H1 (cell line): ENCODE data around the gene LDLRAD3. TPM values are rescaled to one million over a fixed set of nuclear protein-coding genes. Genes with fewer than 3 reads are reported as not detected.

Experiments used
- CTCF ChIA-PET: fragments of 300-600 bp; sonication (Branson Sonifier 250); formaldehyde crosslinking; loops from one replicate; lab custom pipeline; 2021; ENCODE audit not compliant: partially characterized antibody; lab: Charles Lee
- POLR2A ChIA-PET: fragments of 300-600 bp; sonication (Branson Sonifier 250); formaldehyde crosslinking; loops from one replicate; lab custom pipeline; 2021; ENCODE audit warnings: inconsistent platforms; ENCODE audit not compliant: partially characterized antibody; lab: Charles Lee
- DNase-seq, 2 experiments: peaks; one replicate each; pipeline versions ENCODE4 v3.0.0 to v3.0.0-alpha.2; 2010 to 2022; ENCODE audit warnings: low spot score in 2 of 2, low read depth in 1 of 2, mixed read lengths in 1 of 2
- FAIRE-seq: peaks from 2 replicates; lab custom pipeline; 2011; peaks lifted over from hg19 to GRCh38; lab: Jason Lieb, UNC
- H2AFZ ChIP-seq: 2 replicates; pipeline ENCODE4 v1.8.1; 2012; ENCODE audit warnings: low read length, inconsistent platforms
- H2AK5ac ChIP-seq: 2 replicates; pipeline ENCODE4 v1.6.1; 2013; ENCODE audit warnings: low read depth, low read length
- H2BK120ac ChIP-seq: replicated peaks from 2 replicates; pipeline ENCODE3; 2013; ENCODE audit warnings: low read depth, low read length, inconsistent platforms
- H2BK12ac ChIP-seq: 2 replicates; pipeline ENCODE4 v1.6.1; 2013; ENCODE audit warnings: low read depth, low read length
- H2BK15ac ChIP-seq: 2 replicates; pipeline ENCODE4 v1.6.1; 2013; ENCODE audit warnings: low read length
- H2BK20ac ChIP-seq: 2 replicates; pipeline ENCODE4 v1.6.1; 2013; ENCODE audit warnings: low read length
- H2BK5ac ChIP-seq: 2 replicates; pipeline ENCODE4 v1.6.1; 2013; ENCODE audit warnings: low read depth, low read length
- H3K14ac ChIP-seq: 2 replicates; pipeline ENCODE4 v1.6.1; 2013; ENCODE audit warnings: inconsistent platforms; ENCODE audit not compliant: insufficient read length
- H3K18ac ChIP-seq: 2 replicates; pipeline ENCODE4 v1.6.1; 2013; ENCODE audit warnings: low read length; ENCODE audit errors: extremely low read depth
- H3K23ac ChIP-seq: 2 replicates; pipeline ENCODE4 v1.6.1; 2013; ENCODE audit warnings: inconsistent platforms; ENCODE audit not compliant: insufficient read length
- H3K23me2 ChIP-seq: 2 replicates; pipeline ENCODE4 v1.6.1; 2013; ENCODE audit warnings: low read depth, low read length
- H3K27ac ChIP-seq: 2 replicates; pipeline ENCODE4 v1.6.1; 2011; ENCODE audit warnings: low read depth, low read length, inconsistent platforms
- H3K27me3 ChIP-seq, 4 experiments: replicated peaks in 1 of 4; 1 replicate in 1 of 4; 2 replicates in 3 of 4; pipeline versions ENCODE4 v1.6.1 to v1.8.1; 2011 to 2013; ENCODE audit warnings: low read length in 3 of 4, mild to moderate bottlenecking in 3 of 4, inconsistent platforms in 2 of 4, mixed read lengths in 2 of 4, moderate library complexity in 1 of 4; ENCODE audit not compliant: control insufficient read depth in 3 of 4, insufficient read depth in 3 of 4; ENCODE audit errors: extremely low read depth in 1 of 4
- H3K36me3 ChIP-seq, 4 experiments: 2 replicates each; pipeline versions ENCODE4 v1.6.1 to v1.8.1; 2011 to 2013; ENCODE audit warnings: mild to moderate bottlenecking in 4 of 4, low read length in 3 of 4, moderate library complexity in 2 of 4, control low read depth in 1 of 4, inconsistent platforms in 1 of 4; ENCODE audit not compliant: insufficient read depth in 4 of 4, control insufficient read depth in 2 of 4
- H3K4ac ChIP-seq: replicated peaks from 2 replicates; pipeline ENCODE3; 2013; ENCODE audit warnings: low read length, low read depth, mixed read lengths, inconsistent platforms; ENCODE audit not compliant: insufficient read length
- H3K4me1 ChIP-seq, 4 experiments: replicated peaks in 1 of 4; 1 replicate in 1 of 4; 2 replicates in 3 of 4; pipeline versions ENCODE4 v1.6.1 to v1.8.1; 2011 to 2013; ENCODE audit warnings: low read length in 3 of 4, inconsistent platforms in 2 of 4, mixed read lengths in 1 of 4; ENCODE audit not compliant: insufficient read depth in 4 of 4, control insufficient read depth in 3 of 4
- H3K4me2 ChIP-seq, 2 experiments: 2 replicates each; pipeline versions ENCODE4 v1.6.1 to v1.8.1; 2011 to 2013; ENCODE audit warnings: low read depth in 2 of 2, low read length in 2 of 2, control low read depth in 1 of 2, inconsistent platforms in 1 of 2, mild to moderate bottlenecking in 1 of 2; ENCODE audit not compliant: insufficient read depth in 1 of 2
- H3K4me3 ChIP-seq, 4 experiments: fragments of 200-600, 300-600 bp in 1 of 4; sonication (generic), shearing (Covaris generic), sonication (Bioruptor Twin) in 1 of 4; 2 replicates each; pipeline versions ENCODE4 v1.5.1 to v1.8.1; 2011 to 2016; ENCODE audit warnings: low read length in 4 of 4, low read depth in 3 of 4, control low read depth in 2 of 4, inconsistent platforms in 2 of 4, mild to moderate bottlenecking in 2 of 4, mixed read lengths in 1 of 4, moderate library complexity in 1 of 4; ENCODE audit not compliant: insufficient read depth in 2 of 4; ENCODE audit errors: extremely low read depth in 1 of 4
- H3K56ac ChIP-seq: replicated peaks from 2 replicates; pipeline ENCODE3; 2013; ENCODE audit warnings: low read depth, mild to moderate bottlenecking, mixed read lengths, low read length, inconsistent platforms; ENCODE audit not compliant: insufficient read length
- H3K79me1 ChIP-seq: 2 replicates; pipeline ENCODE4 v1.6.1; 2013; ENCODE audit warnings: low read depth, low read length, control low read depth
- H3K79me2 ChIP-seq, 2 experiments: 2 replicates each; pipeline versions ENCODE4 v1.6.1 to v1.8.1; 2012 to 2013; ENCODE audit warnings: low read length in 2 of 2, mild to moderate bottlenecking in 2 of 2, inconsistent platforms in 1 of 2; ENCODE audit not compliant: insufficient read depth in 2 of 2, control insufficient read depth in 1 of 2
- H3K9ac ChIP-seq, 4 experiments: replicated peaks in 1 of 4; 1 replicate in 1 of 4; 2 replicates in 3 of 4; pipeline versions ENCODE4 v1.6.1 to v1.8.1; 2011 to 2013; ENCODE audit warnings: low read depth in 3 of 4, low read length in 3 of 4, control low read depth in 2 of 4, mild to moderate bottlenecking in 2 of 4, moderate library complexity in 2 of 4, inconsistent platforms in 1 of 4; ENCODE audit errors: extremely low read depth in 1 of 4
- H3K9me3 ChIP-seq, 2 experiments: 2 replicates each; pipeline versions ENCODE4 v1.6.1 to v1.8.1; 2012 to 2013; ENCODE audit warnings: mild to moderate bottlenecking in 2 of 2, moderate library complexity in 2 of 2, control low read depth in 1 of 2, inconsistent platforms in 1 of 2, low read depth in 1 of 2, low read length in 1 of 2, mixed read lengths in 1 of 2; ENCODE audit not compliant: insufficient read depth in 2 of 2
- H4K20me1 ChIP-seq, 2 experiments: replicated peaks in 1 of 2; 2 replicates each; pipeline versions ENCODE3 to v1.8.1; 2011 to 2013; ENCODE audit warnings: inconsistent platforms in 2 of 2, low read length in 2 of 2, mild to moderate bottlenecking in 1 of 2; ENCODE audit not compliant: insufficient read depth in 2 of 2, control insufficient read depth in 1 of 2
- H4K5ac ChIP-seq: 2 replicates; pipeline ENCODE4 v1.6.1; 2013; ENCODE audit warnings: low read length, low read depth, mixed read lengths, inconsistent platforms; ENCODE audit not compliant: insufficient read length
- H4K8ac ChIP-seq: 2 replicates; pipeline ENCODE4 v1.8.0; 2013; ENCODE audit warnings: mild to moderate bottlenecking, moderate library complexity, low read length, inconsistent platforms; ENCODE audit not compliant: insufficient read depth; ENCODE audit errors: extremely low read depth
- H4K91ac ChIP-seq: replicated peaks from 2 replicates; pipeline ENCODE3; 2013; ENCODE audit warnings: low read length, mixed read lengths, inconsistent platforms; ENCODE audit not compliant: insufficient read length
- BCL11A ChIP-seq, 2 experiments: IDR thresholded peaks; one replicate each; pipeline ENCODE4 v1.6.1; 2011; ENCODE audit warnings: low read depth in 2 of 2, low read length in 2 of 2, mild to moderate bottlenecking in 2 of 2
- CTBP2 ChIP-seq: IDR thresholded peaks from 2 replicates; pipeline ENCODE4 v1.7.0; 2011; ENCODE audit warnings: borderline replicate concordance, mild to moderate bottlenecking, moderate library complexity, mixed read lengths, low read length; ENCODE audit not compliant: insufficient read depth, insufficient read length
- PHF8 ChIP-seq: fragments of 200-600 bp; sonication (generic); conservative IDR thresholded peaks from 2 replicates; pipeline ENCODE4 v1.7.1; 2012; ENCODE audit warnings: low read depth, mild to moderate bottlenecking, inconsistent platforms, low read length, moderate library complexity
- POLR2AphosphoS5 ChIP-seq: IDR thresholded peaks from 2 replicates; pipeline ENCODE4 v1.6.1; 2011; ENCODE audit warnings: low read depth, low read length
- RFX5 ChIP-seq: IDR thresholded peaks from 2 replicates; pipeline ENCODE4 v1.6.1; 2011; ENCODE audit warnings: low read depth, low read length, improper control_type of control experiment, borderline replicate concordance
- SAP30 ChIP-seq: fragments of 300-600 bp; sonication (generic); IDR thresholded peaks from 2 replicates; pipeline ENCODE4 v1.7.1; 2012; ENCODE audit warnings: low read length, moderate library complexity, mild to moderate bottlenecking, inconsistent platforms; ENCODE audit not compliant: insufficient read depth, insufficient replicate concordance
- SIRT6 ChIP-seq: IDR thresholded peaks from one replicate; pipeline ENCODE4 v1.7.1; 2012; ENCODE audit warnings: low read length, inconsistent platforms
- TEAD4 ChIP-seq: IDR thresholded peaks from 2 replicates; pipeline ENCODE4 v1.6.1; 2012; ENCODE audit warnings: low read depth, low read length, inconsistent platforms, mixed read lengths
- ZNF274 ChIP-seq: IDR thresholded peaks from 2 replicates; pipeline ENCODE4 v1.7.0; 2012; ENCODE audit warnings: low read length, borderline replicate concordance; ENCODE audit errors: extremely low read depth
- WGBS, 2 experiments: shearing (Covaris generic) in 1 of 2; methylation state at CpG; one replicate each; pipeline versions ENCODE4 v1.1.6 to v1.1.7; 2013 to 2015; ENCODE audit warnings: low lambda C conversion rate in 2 of 2, mixed read lengths in 2 of 2, inconsistent platforms in 1 of 2, low coverage in 1 of 2, missing lambda C conversion rate in 1 of 2; ENCODE audit not compliant: insufficient replicate concordance in 2 of 2, insufficient coverage in 1 of 2, insufficient read length in 1 of 2; ENCODE audit errors: extremely low coverage in 1 of 2, missing lambda C conversion rate in 1 of 2; 5-methylcytosine and 5-hydroxymethylcytosine counted together
- polyA plus RNA-seq, 7 experiments: library from polyadenylated mRNA; depleted of rRNA in 3 of 7; stranded (reverse) in 5 of 7; unstranded in 2 of 7; fragments of >200 nt in 5 of 7; fragments of 200-250 nt in 2 of 7; gene quantifications; 1 replicate in 5 of 7; 2 replicates in 1 of 7; 4 replicates in 1 of 7; pipeline versions ENCODE4 v1.2.1 to v1.2.3, GENCODE V29; 2011 to 2013; ENCODE audit warnings: missing spikeins in 2 of 7, mixed read lengths in 2 of 7
- total RNA-seq: library from RNA; stranded (reverse); fragmentation: NEBNext Ultra II Directional; extraction: Animal tissue kit (Norgen Biotek cat#: 25700); gene quantifications from 2 replicates; pipeline ENCODE4 v1.2.1, GENCODE V29; 2021
- TF ChIP-seq, protein P1 (sequence below): IDR thresholded peaks from 2 replicates; pipeline ENCODE4 v1.6.1; 2012; ENCODE audit warnings: low read length, inconsistent platforms

The LDLRAD3 gene
- total and polyA plus RNA-seq, 2 of the 8 experiments (the other 6 are each of a cell fraction or from before 2014, with no cell fraction given), result 18.6 to 22.8 TPM

DNA sequence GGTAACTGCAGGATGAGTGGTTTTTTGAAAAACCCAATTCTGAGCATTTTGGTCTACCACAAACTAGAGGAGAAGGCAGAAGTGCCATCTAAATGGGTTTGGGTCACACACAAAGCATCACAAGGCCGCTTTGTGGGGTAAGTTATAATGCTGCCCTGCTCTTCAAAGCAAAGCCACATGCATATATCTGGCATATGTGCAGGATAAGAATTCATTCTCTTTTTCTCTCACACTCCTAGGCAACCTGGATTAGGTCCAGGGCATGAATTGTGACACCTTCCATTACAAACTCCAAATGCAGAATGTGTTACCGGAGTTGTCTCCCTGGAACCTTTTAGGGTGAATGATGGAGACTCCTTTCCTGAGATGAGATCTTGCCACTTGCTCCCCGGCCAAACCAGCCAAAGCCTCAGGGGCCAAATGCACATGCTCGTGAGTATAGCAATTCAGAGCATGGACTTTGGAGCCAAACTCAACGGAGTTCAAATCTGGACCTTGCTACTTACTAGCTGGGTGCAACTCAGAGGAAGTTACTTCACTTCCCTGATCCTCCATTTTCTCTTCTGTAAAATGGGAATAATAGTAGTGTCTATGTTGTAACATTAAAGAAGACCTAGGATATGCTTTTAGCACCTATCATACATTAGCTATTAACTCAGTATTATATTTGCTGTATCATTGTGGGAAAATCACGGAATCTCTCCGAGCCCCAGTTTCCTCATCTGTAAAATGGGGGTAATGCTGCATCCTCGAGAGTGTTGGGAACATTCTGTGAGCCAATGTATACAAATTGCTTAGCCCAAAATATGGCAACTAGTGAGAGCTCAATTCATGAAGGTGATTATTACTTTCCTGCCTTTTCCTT, 248.8 kb downstream of the LDLRAD3 start:
- WGBS, 2 experiments, result 94% methylated on average over 8 of the region's 8 CpGs; no CpG with 5 or more reads in 1 of the 2 experiments
- Histone ChIP-seq H2AFZ (no peak overlapping the region), H2BK15ac (no peak overlapping the region), H3K36me3 (no peaks in the 10 kb centered on the region), H3K79me1 (no peaks in the 10 kb centered on the region; the same call in 1 of the 2 replicates), H3K27me3 (no peaks in the 10 kb centered on the region), H3K4me1 (peaks cover 0 to 16% (median 9%) of the 10 kb centered on the region in 4 experiments; a peak in 4 of 7 replicates), H4K91ac (no peak overlapping the region), H3K79me2 (no peaks in the 10 kb centered on the region), H2AK5ac (no peak overlapping the region), H2BK120ac (no peak overlapping the region), H3K9me3 (0 out of 4 replicates have a peak, but pooled peaks cover 0 to 2% of the 10 kb centered on the region in 2 experiments), H3K4ac (no peak overlapping the region), H3K9ac (no peak overlapping the region), H4K20me1 (peaks cover 0 to 1% of the 10 kb centered on the region in 2 experiments), H3K23me2 (no peaks in the 10 kb centered on the region), H3K18ac (no peak overlapping the region), H3K27ac (no peak overlapping the region), H2BK20ac (no peak overlapping the region), H3K4me3 (no peak overlapping the region), H4K8ac (no peak overlapping the region), H3K4me2 (no peak overlapping the region), H2BK5ac (no peak overlapping the region), H2BK12ac (no peak overlapping the region), H3K14ac (no peak overlapping the region), H4K5ac (no peak overlapping the region), H3K23ac (no peak overlapping the region), H3K56ac (no peak overlapping the region)
- POLR2A ChIA-PET, result interaction anchor here (0.8 kb wide), 1 partner anchor 150 kb away, joined by 3 read pairs; no protein-coding TSS in a partner anchor
- CTCF ChIA-PET, result interaction anchor here (0.8 to 2.9 kb wide), 7 partner anchors 11 to 150 kb away, joined by 3 to 10 read pairs (median 3); no protein-coding TSS in a partner anchor
- FAIRE-seq, result no peak
- DNase-seq, result no peak
- TF ChIP-seq SIRT6 (no peak), CTBP2 (no peak), BCL11A (IDR thresholded peaks at IDR 0.05; ENCODE audit: low read depth in 2 of 2, low read length in 2 of 2) (no peak), PHF8 (no peak), TEAD4 (no peak), RFX5 (no peak), ZNF274 (no peak), SAP30 (no peak), POLR2AphosphoS5 (no peak)
- TF ChIP-seq, protein P1, sequence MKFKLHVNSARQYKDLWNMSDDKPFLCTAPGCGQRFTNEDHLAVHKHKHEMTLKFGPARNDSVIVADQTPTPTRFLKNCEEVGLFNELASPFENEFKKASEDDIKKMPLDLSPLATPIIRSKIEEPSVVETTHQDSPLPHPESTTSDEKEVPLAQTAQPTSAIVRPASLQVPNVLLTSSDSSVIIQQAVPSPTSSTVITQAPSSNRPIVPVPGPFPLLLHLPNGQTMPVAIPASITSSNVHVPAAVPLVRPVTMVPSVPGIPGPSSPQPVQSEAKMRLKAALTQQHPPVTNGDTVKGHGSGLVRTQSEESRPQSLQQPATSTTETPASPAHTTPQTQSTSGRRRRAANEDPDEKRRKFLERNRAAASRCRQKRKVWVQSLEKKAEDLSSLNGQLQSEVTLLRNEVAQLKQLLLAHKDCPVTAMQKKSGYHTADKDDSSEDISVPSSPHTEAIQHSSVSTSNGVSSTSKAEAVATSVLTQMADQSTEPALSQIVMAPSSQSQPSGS, result no peak
